ENCODE results near the gene CLEC1B.
"Not testable (repeated sequence)": the region's sequence is repeated elsewhere in the genome, so short reads cannot be mapped to it uniquely, and the experiment has no call there.

- TF ChIP-seq, protein P1, sequence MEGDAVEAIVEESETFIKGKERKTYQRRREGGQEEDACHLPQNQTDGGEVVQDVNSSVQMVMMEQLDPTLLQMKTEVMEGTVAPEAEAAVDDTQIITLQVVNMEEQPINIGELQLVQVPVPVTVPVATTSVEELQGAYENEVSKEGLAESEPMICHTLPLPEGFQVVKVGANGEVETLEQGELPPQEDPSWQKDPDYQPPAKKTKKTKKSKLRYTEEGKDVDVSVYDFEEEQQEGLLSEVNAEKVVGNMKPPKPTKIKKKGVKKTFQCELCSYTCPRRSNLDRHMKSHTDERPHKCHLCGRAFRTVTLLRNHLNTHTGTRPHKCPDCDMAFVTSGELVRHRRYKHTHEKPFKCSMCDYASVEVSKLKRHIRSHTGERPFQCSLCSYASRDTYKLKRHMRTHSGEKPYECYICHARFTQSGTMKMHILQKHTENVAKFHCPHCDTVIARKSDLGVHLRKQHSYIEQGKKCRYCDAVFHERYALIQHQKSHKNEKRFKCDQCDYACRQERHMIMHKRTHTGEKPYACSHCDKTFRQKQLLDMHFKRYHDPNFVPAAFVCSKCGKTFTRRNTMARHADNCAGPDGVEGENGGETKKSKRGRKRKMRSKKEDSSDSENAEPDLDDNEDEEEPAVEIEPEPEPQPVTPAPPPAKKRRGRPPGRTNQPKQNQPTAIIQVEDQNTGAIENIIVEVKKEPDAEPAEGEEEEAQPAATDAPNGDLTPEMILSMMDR (IDR thresholded peaks at IDR 0.05 in 2 of 3, conservative IDR thresholded peaks at IDR 0.05 in 1 of 3; ENCODE audit: borderline replicate concordance in 1 of 3, insufficient read depth in 1 of 3, low read depth in 2 of 3, low read length in 2 of 3): not testable (repeated sequence)
- TF ChIP-seq REST (IDR thresholded peaks at IDR 0.05; ENCODE audit: low read depth); POLR2A (IDR thresholded peaks at IDR 0.05; ENCODE audit: borderline replicate concordance, extremely low read depth, insufficient read depth, insufficient read length); ELF1 (IDR thresholded peaks at IDR 0.05; ENCODE audit: borderline replicate concordance, low read depth); POLR2AphosphoS5 (IDR thresholded peaks at IDR 0.05; ENCODE audit: low read depth, low read length); EGR1 (IDR thresholded peaks at IDR 0.05; ENCODE audit: low read depth); ZBTB33 (IDR thresholded peaks at IDR 0.05; ENCODE audit: extremely low read depth, insufficient replicate concordance, low read length); EZH2 (IDR thresholded peaks at IDR 0.05); RAD21 (IDR thresholded peaks at IDR 0.05; ENCODE audit: low read depth): not testable (repeated sequence)
These were observed 22.3 kb downstream of the CLEC1B start for GRCh38 chr12:9976626-9977025.

Data from HCT116 (cell line).